Activated T-cell treated with anti-CD3 and anti-CD28 coated beads, Interleukin-2, amount 50 U/mL, for 24 hours (primary cell): Measurements from ENCODE around the gene SZRD1.

Source experiments
- DNase-seq: peaks from one replicate; pipeline ENCODE4 v3.0.0-alpha.2; 2020
- H3K27ac Mint-ChIP-seq: 2 replicates; pipeline ENCODE4 v1.8.0; 2020; ENCODE audit warnings: mild to moderate bottlenecking, mixed read lengths
- H3K27me3 Mint-ChIP-seq: 2 replicates; pipeline ENCODE4 v1.8.0; 2020; ENCODE audit warnings: mixed read lengths
- H3K36me3 Mint-ChIP-seq: 2 replicates; pipeline ENCODE4 v1.8.0; 2020; ENCODE audit warnings: low read depth, mixed read lengths
- H3K4me1 Mint-ChIP-seq: 2 replicates; pipeline ENCODE4 v1.8.0; 2020; ENCODE audit warnings: low read depth, mixed read lengths
- H3K4me3 Mint-ChIP-seq: 2 replicates; pipeline ENCODE4 v1.8.0; 2020; ENCODE audit warnings: mild to moderate bottlenecking, moderate library complexity, mixed read lengths
- H3K9me3 Mint-ChIP-seq: 2 replicates; pipeline ENCODE4 v1.8.0; 2020; ENCODE audit warnings: mixed read lengths

The SZRD1 gene

GRCh38 chr1:16376971-16377370 lies 9.9 kb downstream of the SZRD1 start:
- Mint-ChIP-seq H3K27ac (peak overlapping the region; percentile 13), H3K9me3 (no peaks in the 10 kb centered on the region)

GRCh38 chr1:16378443-16378842 lies 11.4 kb downstream of the SZRD1 start:
- Mint-ChIP-seq H3K9me3 (no peaks in the 10 kb centered on the region), H3K4me3 (no peak overlapping the region), H3K27ac (peak overlapping the region; percentile 22), H3K4me1 (peaks cover 68% of the 10 kb centered on the region), H3K27me3 (no peaks in the 10 kb centered on the region), H3K36me3 (peaks cover 61% of the 10 kb centered on the region)
- DNase-seq, result no peak

More at GRCh38 chr1:16376971-16377370, 9.9 kb downstream of the SZRD1 start:
- Mint-ChIP-seq H3K4me1 (peaks cover 70% of the 10 kb centered on the region), H3K36me3 (peaks cover 65% of the 10 kb centered on the region), H3K4me3 (no peak overlapping the region), H3K27me3 (no peaks in the 10 kb centered on the region)
- no peak for DNase-seq

- Mint-ChIP-seq H3K27ac (no peak overlapping the region), H3K36me3 (peaks cover 63% of the 10 kb centered on the region), H3K4me3 (no peak overlapping the region), H3K9me3 (no peaks in the 10 kb centered on the region), H3K4me1 (peaks cover 65% of the 10 kb centered on the region), H3K27me3 (no peaks in the 10 kb centered on the region)
- no peak for DNase-seq
Observed at GRCh38 chr1:16380868-16381267, 13.8 kb downstream of the SZRD1 start.

DNA sequence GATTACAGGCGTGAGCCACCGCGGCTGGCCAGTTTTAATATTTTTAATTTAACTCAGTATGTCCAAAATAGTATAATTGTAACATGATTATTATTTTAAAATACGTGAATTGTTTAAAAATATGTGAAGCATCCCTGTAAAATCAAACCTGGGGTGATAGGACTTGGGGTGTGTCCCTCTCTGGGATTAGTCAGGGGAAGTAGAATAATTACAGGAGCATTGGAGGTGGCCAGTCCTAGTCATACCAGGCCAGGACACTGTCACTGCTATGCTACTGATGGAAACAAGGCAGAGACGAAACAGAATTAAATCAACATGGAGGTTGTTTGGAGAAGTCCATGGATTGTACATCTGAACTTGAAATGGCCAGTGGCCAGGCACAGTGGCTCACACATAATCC lies 16.8 kb downstream of the SZRD1 start:
- H3K4me3 Mint-ChIP-seq, result no peak overlapping the region

GRCh38 chr1:16385659-16386453 lies 18.8 kb downstream of the SZRD1 start:
- H3K36me3 Mint-ChIP-seq, result peaks cover 52% of the 10 kb centered on the region
- peaks cover 73% of the 10 kb centered on the region for H3K4me1 Mint-ChIP-seq
- H3K27me3 Mint-ChIP-seq, result no peaks in the 10 kb centered on the region
- no peaks in the 10 kb centered on the region for H3K9me3 Mint-ChIP-seq
- peak overlapping the region; percentile 65 for H3K4me3 Mint-ChIP-seq
- peak overlapping the region; percentile 68 for H3K27ac Mint-ChIP-seq
- no peak for DNase-seq

More for the DNA sequence above, 16.8 kb downstream of the SZRD1 start:
- H3K9me3 Mint-ChIP-seq, result no peaks in the 10 kb centered on the region
- peaks cover 69% of the 10 kb centered on the region for H3K4me1 Mint-ChIP-seq
- DNase-seq, result no peak
- peaks cover 55% of the 10 kb centered on the region for H3K36me3 Mint-ChIP-seq
- H3K27ac Mint-ChIP-seq, result peak overlapping the region; percentile 67
- H3K27me3 Mint-ChIP-seq, result no peaks in the 10 kb centered on the region

- H3K9me3 Mint-ChIP-seq, result no peaks in the 10 kb centered on the region
- H3K4me3 Mint-ChIP-seq, result peak overlapping the region; percentile 65
- no peaks in the 10 kb centered on the region for H3K27me3 Mint-ChIP-seq
- peak overlapping the region; percentile 68 for H3K27ac Mint-ChIP-seq
- no peak for DNase-seq
- H3K4me1 Mint-ChIP-seq, result peaks cover 81% of the 10 kb centered on the region
- peaks cover 60% of the 10 kb centered on the region for H3K36me3 Mint-ChIP-seq
Observed at GRCh38 chr1:16386454-16387113, 19.5 kb downstream of the SZRD1 start.

DNA sequence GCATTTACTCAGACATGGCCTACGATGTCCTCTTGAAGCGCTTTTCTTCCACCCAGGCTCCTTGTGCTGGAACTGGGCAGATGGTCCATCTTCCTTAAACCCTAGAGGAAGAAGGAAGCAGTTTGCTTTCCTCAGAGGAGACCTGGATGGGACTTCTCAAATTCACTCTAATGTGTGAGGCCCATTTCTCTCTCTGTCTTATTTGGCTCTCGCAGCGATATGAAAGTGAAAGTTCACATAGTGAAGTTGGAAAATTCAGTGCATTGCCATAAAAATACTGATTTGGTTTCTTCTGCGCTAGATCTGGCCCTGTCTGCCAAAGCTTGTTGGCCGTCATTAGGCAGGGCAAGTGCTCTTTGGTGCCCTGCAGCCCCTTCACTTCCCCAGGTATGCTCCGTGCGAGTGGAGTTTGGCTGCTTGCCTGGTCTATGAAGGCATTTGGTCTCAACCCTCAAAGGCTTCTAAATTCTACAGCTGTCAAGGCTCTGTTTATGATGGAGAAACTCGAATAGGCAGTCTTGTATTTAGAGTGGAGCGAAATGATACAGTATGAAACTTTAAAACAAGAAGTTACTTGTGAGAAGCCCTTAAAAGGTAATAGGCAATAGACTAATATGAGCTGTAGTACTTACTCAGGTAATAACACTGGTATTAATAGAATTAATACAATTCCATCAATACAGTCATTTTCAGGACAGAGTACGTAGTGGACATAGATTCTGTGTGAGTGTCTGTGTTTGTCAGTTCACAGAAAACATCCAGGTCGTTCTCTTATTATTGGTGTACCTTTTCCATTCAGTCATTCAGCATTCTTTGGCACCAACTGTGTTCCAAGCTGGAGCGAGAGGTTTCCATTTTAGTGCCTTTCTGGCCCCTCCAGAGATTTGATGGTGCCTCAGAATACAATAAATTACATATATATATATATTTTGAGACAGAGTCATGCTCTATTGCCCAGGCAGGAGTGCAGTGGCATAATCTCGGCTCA lies 20.5 kb downstream of the SZRD1 start:
- Mint-ChIP-seq H3K27me3 (no peaks in the 10 kb centered on the region), H3K27ac (peak overlapping the region; percentile 68), H3K4me1 (peaks cover 85% of the 10 kb centered on the region), H3K4me3 (peak overlapping the region; percentile 65), H3K9me3 (no peaks in the 10 kb centered on the region), H3K36me3 (peaks cover 62% of the 10 kb centered on the region)
- DNase-seq, result no peak

- no peak for DNase-seq
- peaks cover 73% of the 10 kb centered on the region for H3K36me3 Mint-ChIP-seq
- peak overlapping the region; percentile 90 for H3K27ac Mint-ChIP-seq
- H3K9me3 Mint-ChIP-seq, result no peaks in the 10 kb centered on the region
- peaks cover 67% of the 10 kb centered on the region for H3K4me1 Mint-ChIP-seq
- no peaks in the 10 kb centered on the region for H3K27me3 Mint-ChIP-seq
- no peak overlapping the region for H3K4me3 Mint-ChIP-seq
Observed at GRCh38 chr1:16391411-16391810, 24.4 kb downstream of the SZRD1 start.

- Mint-ChIP-seq H3K4me3 (no peak overlapping the region), H3K36me3 (peaks cover 83% of the 10 kb centered on the region), H3K27me3 (no peaks in the 10 kb centered on the region), H3K9me3 (no peaks in the 10 kb centered on the region), H3K4me1 (peaks cover 58% of the 10 kb centered on the region), H3K27ac (peak overlapping the region; percentile 90)
- no peak for DNase-seq
Observed at GRCh38 chr1:16392740-16393569, 25.9 kb downstream of the SZRD1 start.

DNA sequence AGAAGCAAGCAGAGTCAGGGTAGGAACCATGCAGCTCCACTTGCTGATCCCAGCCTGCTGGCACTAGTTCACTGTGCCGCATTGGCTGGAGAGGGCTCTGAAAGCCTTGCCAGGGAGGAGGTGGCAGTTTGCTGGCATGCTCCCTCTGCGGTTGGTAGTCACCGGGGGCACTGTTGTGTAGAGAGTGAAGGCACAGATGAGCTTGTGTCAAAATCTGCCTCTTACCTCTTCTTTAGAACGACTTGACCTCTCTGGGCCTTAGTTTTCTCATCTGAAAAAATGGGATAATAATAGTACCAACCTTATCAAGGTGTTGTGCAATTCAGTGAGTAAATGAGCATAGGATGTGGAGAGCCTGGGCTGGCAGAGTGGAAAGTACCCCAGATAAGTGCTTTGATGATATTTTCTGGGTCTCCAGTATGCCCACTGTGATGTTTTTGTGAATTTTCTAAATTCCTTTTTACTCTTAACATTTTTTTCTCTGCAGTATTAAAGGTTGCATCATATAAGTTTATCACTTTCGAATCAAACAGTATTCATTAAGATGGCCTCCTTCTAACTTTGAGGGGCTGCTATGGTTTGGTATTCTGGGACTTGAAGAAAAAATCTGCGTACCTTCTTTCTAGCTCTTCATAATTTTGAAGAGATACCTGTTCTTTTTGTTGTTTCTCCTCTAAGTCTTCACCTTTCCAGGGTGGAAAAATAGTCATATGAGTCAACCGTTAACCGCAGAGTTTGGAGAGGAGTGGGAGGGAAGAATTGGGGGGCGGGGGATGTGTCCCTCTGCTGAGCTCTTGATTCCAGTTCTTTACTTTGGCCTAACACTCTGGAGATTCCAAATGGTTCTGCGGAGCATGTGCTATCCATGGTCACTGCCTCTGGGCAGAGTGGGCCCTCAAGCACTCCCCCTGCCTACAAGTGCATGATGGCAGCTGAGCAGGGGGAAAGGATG lies 26.8 kb downstream of the SZRD1 start:
- Mint-ChIP-seq H3K27ac (peak overlapping the region; percentile 90), H3K4me1 (peaks cover 52% of the 10 kb centered on the region), H3K4me3 (no peak overlapping the region), H3K36me3 (peaks cover 87% of the 10 kb centered on the region), H3K9me3 (no peaks in the 10 kb centered on the region), H3K27me3 (no peaks in the 10 kb centered on the region)
- no peak for DNase-seq

- Mint-ChIP-seq H3K4me3 (no peak overlapping the region), H3K9me3 (no peaks in the 10 kb centered on the region), H3K36me3 (peaks cover 94% of the 10 kb centered on the region), H3K27me3 (no peaks in the 10 kb centered on the region), H3K27ac (no peak overlapping the region), H3K4me1 (peaks cover 45% of the 10 kb centered on the region)
- no peak for DNase-seq
Observed at GRCh38 chr1:16394977-16395376, 27.9 kb downstream of the SZRD1 start.

- no peak for DNase-seq
Observed at GRCh38 chr1:16396591-16396990, 29.5 kb downstream of the SZRD1 start.

GRCh38 chr1:16397120-16397519 lies 30.1 kb downstream of the SZRD1 start:
- H3K9me3 Mint-ChIP-seq, result no peaks in the 10 kb centered on the region
- H3K4me3 Mint-ChIP-seq, result no peak overlapping the region
- DNase-seq, result no peak
- peak overlapping the region; percentile 84 for H3K27ac Mint-ChIP-seq
- peaks cover 79% of the 10 kb centered on the region for H3K36me3 Mint-ChIP-seq
- H3K27me3 Mint-ChIP-seq, result no peaks in the 10 kb centered on the region
- peaks cover 23% of the 10 kb centered on the region for H3K4me1 Mint-ChIP-seq

More at GRCh38 chr1:16396591-16396990, 29.5 kb downstream of the SZRD1 start:
- H3K27me3 Mint-ChIP-seq, result no peaks in the 10 kb centered on the region
- H3K36me3 Mint-ChIP-seq, result peaks cover 81% of the 10 kb centered on the region
- H3K4me3 Mint-ChIP-seq, result no peak overlapping the region
- peaks cover 29% of the 10 kb centered on the region for H3K4me1 Mint-ChIP-seq
- H3K9me3 Mint-ChIP-seq, result no peaks in the 10 kb centered on the region
- peak overlapping the region; percentile 84 for H3K27ac Mint-ChIP-seq
